HepG2 (cell line): ENCODE data around the gene SS18L1. TPM values are rescaled to one million over a fixed set of nuclear protein-coding genes. Genes with fewer than 3 reads are reported as not detected.
A peak's percentile ranks its signal among the peaks of the same experiment; 100 is the strongest.

Source experiments
- ISL2 ChIP-seq: sonication (generic); formaldehyde crosslinking; IDR thresholded peaks from 2 replicates; pipeline ENCODE4 v1.5.0; 2020; ENCODE audit warnings: missing genetic modification reagents
- MXD4 ChIP-seq: IDR thresholded peaks from 2 replicates; pipeline ENCODE4 v1.6.1; 2016; ENCODE audit warnings: mild to moderate bottlenecking, missing biosample characterization, missing genetic modification reagents
- NBN ChIP-seq: fragments of 450-650 bp; conservative IDR thresholded peaks from 2 replicates; pipeline ENCODE4 v1.6.1; 2017
- POGK ChIP-seq: sonication (generic); formaldehyde crosslinking; conservative IDR thresholded peaks from 2 replicates; pipeline ENCODE4 v1.8.0; 2022; ENCODE audit warnings: mild to moderate bottlenecking, moderate library complexity, missing genetic modification reagents
- RCOR2 ChIP-seq: IDR thresholded peaks from 2 replicates; pipeline ENCODE4 v1.6.1; 2016; ENCODE audit warnings: missing biosample characterization, missing genetic modification reagents
- SUZ12 ChIP-seq: fragments of 150-350 bp; IDR thresholded peaks from 2 replicates; pipeline ENCODE4 v1.6.1; 2014; ENCODE audit warnings: low read depth, low read length
- ZBTB40 ChIP-seq, 2 experiments: fragments of 450-650 bp in 1 of 2; sonication (generic) in 1 of 2; formaldehyde crosslinking in 1 of 2; IDR thresholded peaks; 2 replicates each; pipeline versions ENCODE4 v1.6.1 to v1.8.0; 2016 to 2022; ENCODE audit warnings: antibody characterized with exemption in 1 of 2, mild to moderate bottlenecking in 1 of 2, missing genetic modification reagents in 1 of 2
- ZNF18 ChIP-seq: sonication (generic); formaldehyde crosslinking; IDR thresholded peaks from 2 replicates; pipeline ENCODE4 v1.8.0; 2022; ENCODE audit warnings: mild to moderate bottlenecking, missing genetic modification reagents; ENCODE audit not compliant: insufficient replicate concordance
- ZNF639 ChIP-seq: conservative IDR thresholded peaks from 2 replicates; pipeline ENCODE4 v1.6.1; 2018; ENCODE audit warnings: missing genetic modification reagents
- polyA plus RNA-seq, 8 experiments: library from polyadenylated mRNA; depleted of rRNA in 3 of 8; stranded (reverse) in 7 of 8; unstranded in 1 of 8; fragments of >200 nt; fragmentation: Illumina TruSeq in 4 of 8; extraction: Trizol in 4 of 8; gene quantifications; 2 replicates each; pipeline versions ENCODE4 v1.2.1 to v1.2.3, GENCODE V29; 2011 to 2016; ENCODE audit warnings: low read depth in 4 of 8, missing spikeins in 1 of 8, mixed read lengths in 1 of 8; ENCODE audit not compliant: insufficient read depth in 1 of 8
- total RNA-seq, 5 experiments: library from RNA; depleted of rRNA; stranded (reverse); fragments of >200 nt; fragmentation: Illumina TruSeq; extraction: Trizol; gene quantifications; 2 replicates each; pipeline ENCODE4 v1.2.3, GENCODE V29; 2016; ENCODE audit warnings: low read depth in 1 of 5

Gene SS18L1
- total and polyA plus RNA-seq, 2 of the 13 experiments (the other 11 are each of a cell fraction or from before 2014, with no cell fraction given) = 17.8 to 27.6 TPM

- TF ChIP-seq POGK = peak; percentile 99
- TF ChIP-seq SUZ12 = no peak
- TF ChIP-seq RCOR2 (CRISPR knock-in tag) = no peak; the same call in 1 of the 2 replicates
- TF ChIP-seq ZBTB40 (IDR thresholded peaks at IDR 0.05) = peak; percentile 95
- peak; percentile 92 for TF ChIP-seq ZBTB40 (CRISPR knock-in tag; IDR thresholded peaks at IDR 0.05)
- TF ChIP-seq ZNF639 (CRISPR knock-in tag) = peak; percentile 98
- TF ChIP-seq MXD4 (CRISPR knock-in tag) = peak; percentile 97
- peak; percentile 85 for TF ChIP-seq ISL2 (CRISPR knock-in tag)
- no peak for TF ChIP-seq NBN
- peak; percentile 91 for TF ChIP-seq ZNF18 (CRISPR knock-in tag)
These were observed 39.2 kb downstream of the SS18L1 start, which contains the start of gene MTG2 (continued) for GRCh38 chr20:62182469-62183425.
